Ovary (tissue), 10 donors: ENCODE results near the gene HTN1. TPM values are rescaled to one million over a fixed set of nuclear protein-coding genes. Genes with fewer than 3 reads are reported as not detected.
"Not testable (repeated sequence)": the region's sequence is repeated elsewhere in the genome, so short reads cannot be mapped to it uniquely, and the experiment has no call there.

Experiments
- DNase-seq, 5 donors: peaks; one replicate each; pipeline ENCODE4 v3.0.0-alpha.2; 2019 to 2020
- H3K27ac ChIP-seq, 2 donors: fragments of 200-600 bp; one replicate each; pipeline versions ENCODE4 v1.5.1 to v1.8.0; 2019 to 2022
- H3K27me3 ChIP-seq: fragments of 200-600 bp; one replicate; pipeline ENCODE4 v1.8.0; 2022
- H3K36me3 ChIP-seq: fragments of 200-600 bp; sonication (generic); one replicate; pipeline ENCODE4 v1.5.1; 2019
- H3K4me1 ChIP-seq: one replicate; pipeline ENCODE4 v1.8.1; 2013; ENCODE audit warnings: mild to moderate bottlenecking, moderate library complexity; ENCODE audit not compliant: insufficient read depth
- H3K4me3 ChIP-seq: fragments of 200-600 bp; sonication (generic); one replicate; pipeline ENCODE4 v1.5.1; 2017
- H3K9me3 ChIP-seq, 2 donors: fragments of 200-600 bp in 1 of 2; sonication (generic) in 1 of 2; one replicate each; pipeline versions ENCODE4 v1.5.1 to v1.8.1; 2013 to 2019; ENCODE audit warnings: mild to moderate bottlenecking in 1 of 2, moderate library complexity in 1 of 2
- CTCF ChIP-seq, 3 donors: fragments of 450-650 bp in 2 of 3; fragments of 200-600 bp in 1 of 3; IDR thresholded peaks; one replicate each; pipeline versions ENCODE4 v1.5.1 to v1.8.0; 2016 to 2022; ENCODE audit warnings: antibody characterized with exemption in 3 of 3, mild to moderate bottlenecking in 1 of 3
- EP300 ChIP-seq: sonication (generic); formaldehyde crosslinking; IDR thresholded peaks from one replicate; pipeline ENCODE4 v1.6.1; 2017; ENCODE audit warnings: antibody characterized with exemption
- POLR2A ChIP-seq: fragments of 450-650 bp; IDR thresholded peaks from one replicate; pipeline ENCODE4 v1.6.1; 2017; ENCODE audit warnings: antibody characterized with exemption, mild to moderate bottlenecking, moderate library complexity
- WGBS, 3 donors: extraction: QIAGEN DNeasy Blood & Tissue Kit in 1 of 3; methylation state at CpG; one replicate each; pipeline versions ENCODE4 v1.1.5 to v1.1.7; 2013 to 2017; 5-methylcytosine and 5-hydroxymethylcytosine counted together
- intact Hi-C, 4 donors: fragments of 100-400 bp; cut with DNase I; formaldehyde crosslinking; loops; one replicate each; pipeline versions ENCODE4 v1.11.0 to v1.15.1; 2022 to 2023
- long read RNA-seq, 3 donors: library from polyadenylated mRNA in 2 of 3; unstranded in 2 of 3; transcript quantifications; one replicate each; pipeline ENCODE4 v2.0.0 and lab custom pipeline, GENCODE V29; 2021 to 2026
- polyA plus RNA-seq, 2 donors: library from polyadenylated mRNA; stranded (reverse); fragments of 200-250 nt in 1 of 2; fragments of 350-450 nt in 1 of 2; fragmentation: Illumina TruSeq in 1 of 2; extraction: RNeasy Lipid Tissue Mini Kit (QIAGEN cat#74804) in 1 of 2; gene quantifications; one replicate each; pipeline ENCODE4 v1.2.3, GENCODE V29; 2013 to 2014
- total RNA-seq, 7 donors: library from RNA; depleted of rRNA in 2 of 7; stranded (reverse); fragments of >200 nt in 2 of 7; fragmentation: NEBNext Ultra II Directional in 3 of 7; extraction: Animal tissue kit (Norgen Biotek cat#: 25700) in 3 of 7; gene quantifications; one replicate each; pipeline versions ENCODE4 v1.1.0 to v1.2.4, GENCODE V29; 2016 to 2023
- donor health status: DM: no; HTN: no; CAD: no; lungs with moderate emphysema.
- donor health status: DM: no; HTN: no; CAD: no.
- donor health status: Bipolar disorder and iron deficiency.
- donor health status: DM: yes; HTN: yes; CAD: no.
- donor health status: DM: no; HTN: no; CAD: no.
- donor health status: DM: yes; HTN: yes; CAD: no.

The HTN1 gene
- not detected for total RNA-seq
- not detected for polyA plus RNA-seq
- long read RNA-seq, donor 1 = 0 reads
- long read RNA-seq, donor 2 = 0 reads
- long read RNA-seq, donor 3 = 0 reads

GRCh38 chr4:70050138-70050537 lies at the start of gene HTN1:
HTN1 (plus strand) TSS chr4:70050438; CDS start chr4:70053077, 2,639 bp downstream.
- H3K36me3 ChIP-seq, intact Hi-C loops, H3K4me3 ChIP-seq, DNase-seq, H3K9me3 ChIP-seq, H3K4me1 ChIP-seq, H3K27me3 ChIP-seq, H3K27ac ChIP-seq: not testable (repeated sequence)
- 76 to 83% (median 80%) methylated on average over 5 to 6 of the region's 6 CpGs for WGBS, 3 donors

- TF ChIP-seq CTCF (IDR thresholded peaks at IDR 0.05) (no peak), EP300 (no peak), POLR2A (no peak)
- Histone ChIP-seq H3K4me1 (no peaks in the 10 kb centered on the region), H3K4me3 (no peak overlapping the region), H3K27me3 (no peaks in the 10 kb centered on the region), H3K9me3 (no peaks in the 10 kb centered on the region), H3K27ac (no peak overlapping the region), H3K36me3 (no peaks in the 10 kb centered on the region)
- 76 to 85% (median 80%) methylated on average over 1 of the region's 1 CpG for WGBS, 3 donors
- no peak for DNase-seq
- intact Hi-C loops = no loop called here
Measured at GRCh38 chr4:70000711-70001110, 49.5 kb upstream of the HTN1 start.

- H3K27ac ChIP-seq = no peak overlapping the region
- H3K9me3 ChIP-seq = no peaks in the 10 kb centered on the region
- H3K27me3 ChIP-seq = no peaks in the 10 kb centered on the region
- no peak for TF ChIP-seq EP300
- no peak overlapping the region for H3K4me3 ChIP-seq
- DNase-seq = no peak
- no peaks in the 10 kb centered on the region for H3K4me1 ChIP-seq
- no peaks in the 10 kb centered on the region for H3K36me3 ChIP-seq
- intact Hi-C loops = no loop called here
Measured at GRCh38 chr4:70002507-70002906, 47.7 kb upstream of the HTN1 start.

DNA sequence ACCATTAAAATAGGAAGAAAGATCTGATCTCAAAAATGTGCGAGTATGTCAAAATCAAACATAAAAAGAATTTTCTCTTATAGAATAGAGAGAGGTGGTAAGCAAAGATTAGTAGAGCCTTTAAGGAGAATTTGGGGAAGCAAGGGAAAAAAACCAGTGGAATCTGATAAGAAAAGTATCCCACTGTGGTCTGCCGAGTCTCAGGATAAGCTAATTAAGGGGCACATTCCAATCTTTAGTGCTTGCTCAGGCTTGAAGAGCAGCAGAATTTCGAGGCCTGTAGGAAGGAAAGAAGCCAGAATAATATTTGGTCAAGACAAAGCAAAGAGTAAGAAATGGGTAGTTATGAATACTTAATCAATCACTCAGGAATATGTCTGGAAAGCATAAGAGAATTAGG lies 41.5 kb upstream of the HTN1 start:
- 60 to 64% (median 63%) methylated on average over 3 of the region's 3 CpGs for WGBS, 3 donors
- no peak overlapping the region for H3K4me3 ChIP-seq
- TF ChIP-seq EP300 (no peak), POLR2A (no peak), CTCF (IDR thresholded peaks at IDR 0.05) (no peak)

GRCh38 chr4:70019006-70019405 lies 31.2 kb upstream of the HTN1 start:
- 75 to 76% (median 75%) methylated on average over 8 to 10 of the region's 10 CpGs for WGBS, 3 donors
- not testable (repeated sequence) for H3K4me1 ChIP-seq

More for the DNA sequence above, 41.5 kb upstream of the HTN1 start:
- H3K9me3 ChIP-seq = no peaks in the 10 kb centered on the region
- H3K27me3 ChIP-seq = no peaks in the 10 kb centered on the region
- no peak for DNase-seq
- no peak overlapping the region for H3K27ac ChIP-seq
- H3K36me3 ChIP-seq = no peaks in the 10 kb centered on the region
- no peaks in the 10 kb centered on the region for H3K4me1 ChIP-seq
- intact Hi-C loops = no loop called here

GRCh38 chr4:70023218-70023617 lies 27.0 kb upstream of the HTN1 start:
- no peaks in the 10 kb centered on the region for H3K4me1 ChIP-seq
- intact Hi-C loops = no loop called here
- DNase-seq = no peak
- H3K27me3 ChIP-seq = no peaks in the 10 kb centered on the region
- H3K36me3 ChIP-seq = no peaks in the 10 kb centered on the region
- H3K4me3 ChIP-seq = no peak overlapping the region
- WGBS, 3 donors = 81 to 90% (median 88%) methylated on average over 2 of the region's 2 CpGs
- no peaks in the 10 kb centered on the region for H3K9me3 ChIP-seq
- no peak overlapping the region for H3K27ac ChIP-seq
- TF ChIP-seq EP300 (no peak), POLR2A (no peak), CTCF (IDR thresholded peaks at IDR 0.05) (no peak)

More at GRCh38 chr4:70019006-70019405, 31.2 kb upstream of the HTN1 start:
- H3K27ac ChIP-seq, H3K4me3 ChIP-seq, DNase-seq, H3K36me3 ChIP-seq, H3K9me3 ChIP-seq, H3K27me3 ChIP-seq, intact Hi-C loops: not testable (repeated sequence)
